Caco-2 (cell line): ENCODE results near the gene CLMN. TPM values are rescaled to one million over a fixed set of nuclear protein-coding genes. Genes with fewer than 3 reads are reported as not detected.

Source experiments
- BruUV-seq: library from RNA; stranded (reverse); fragments of 400-500 nt; replicated peaks from 2 replicates; lab custom pipeline; 2021; lab: Mats Ljungman, UMichigan
- CTCF ChIA-PET: fragments of 300-600 bp; sonication (Branson Sonifier 250); formaldehyde crosslinking; loops from one replicate; lab custom pipeline; 2022; ENCODE audit warnings: antibody characterized with exemption; lab: Charles Lee
- POLR2A ChIA-PET: fragments of 300-600 bp; sonication (Branson Sonifier 250); formaldehyde crosslinking; loops from one replicate; lab custom pipeline; 2022; ENCODE audit warnings: antibody characterized with exemption; lab: Charles Lee
- DNase-seq, 2 experiments: peaks; one replicate each; pipeline versions ENCODE4 v3.0.0 to v3.0.0-alpha.2; 2020 to 2022
- H3K27me3 ChIP-seq: replicated peaks from 2 replicates; pipeline ENCODE4 v1.6.0; 2011; ENCODE audit warnings: low read length; ENCODE audit not compliant: control insufficient read depth, insufficient read depth
- H3K36me3 ChIP-seq: 2 replicates; pipeline ENCODE4 v1.5.1; 2011; ENCODE audit warnings: low read length; ENCODE audit not compliant: control insufficient read depth, insufficient read depth
- H3K4me1 ChIP-seq: fragments of 250-450 bp; sonication (Bioruptor Pico); 2 replicates; pipeline ENCODE4 v1.5.1; 2020; ENCODE audit warnings: mild to moderate bottlenecking
- H3K4me3 ChIP-seq: 2 replicates; pipeline ENCODE4 v1.5.1; 2011; ENCODE audit warnings: low read depth, mild to moderate bottlenecking, control low read depth, low read length
- H3K9me3 ChIP-seq: fragments of 250-450 bp; sonication (Bioruptor Pico); 2 replicates; pipeline ENCODE4 v1.5.1; 2020; ENCODE audit warnings: mild to moderate bottlenecking, moderate library complexity
- H3K27ac Mint-ChIP-seq: one replicate; pipeline ENCODE4 v1.8.0; 2022; ENCODE audit warnings: mixed read lengths; ENCODE audit not compliant: unreplicated experiment
- H3K27me3 Mint-ChIP-seq: one replicate; pipeline ENCODE4 v1.8.0; 2022; ENCODE audit warnings: mixed read lengths; ENCODE audit not compliant: insufficient read depth, unreplicated experiment
- H3K36me3 Mint-ChIP-seq: one replicate; pipeline ENCODE4 v1.8.0; 2022; ENCODE audit warnings: mild to moderate bottlenecking, mixed read lengths; ENCODE audit not compliant: insufficient read depth, unreplicated experiment
- H3K4me1 Mint-ChIP-seq: one replicate; pipeline ENCODE4 v1.8.0; 2022; ENCODE audit warnings: low read depth, mixed read lengths; ENCODE audit not compliant: unreplicated experiment
- H3K4me3 Mint-ChIP-seq: one replicate; pipeline ENCODE4 v1.8.0; 2022; ENCODE audit warnings: mild to moderate bottlenecking, moderate library complexity, mixed read lengths; ENCODE audit not compliant: unreplicated experiment
- H3K9me3 Mint-ChIP-seq: one replicate; pipeline ENCODE4 v1.8.0; 2022; ENCODE audit warnings: mixed read lengths; ENCODE audit not compliant: unreplicated experiment
- CTCF ChIP-seq, 2 experiments: fragments of 200-600 bp in 1 of 2; IDR thresholded peaks; 1 replicate in 1 of 2; 2 replicates in 1 of 2; pipeline versions ENCODE4 v1.5.1 to v1.8.0; 2011 to 2022; ENCODE audit warnings: antibody characterized with exemption in 1 of 2, control low read depth in 1 of 2, inconsistent platforms in 1 of 2, low read depth in 1 of 2, low read length in 1 of 2, mild to moderate bottlenecking in 1 of 2, moderate library complexity in 1 of 2; ENCODE audit not compliant: insufficient read depth in 1 of 2, severe bottlenecking in 1 of 2, unreplicated experiment in 1 of 2
- intact Hi-C: fragments of 100-400 bp; cut with micrococcal nuclease; formaldehyde crosslinking; loops from one replicate; pipeline ENCODE4 v1.10.0; 2022; ENCODE audit not compliant: unreplicated experiment
- total RNA-seq: library from RNA; stranded (reverse); gene quantifications from 2 replicates; pipeline ENCODE4 v1.2.3, GENCODE V29; 2022

CLMN gene
- total RNA-seq, 1 experiment from 2014 or later, result 6.7 TPM

DNA sequence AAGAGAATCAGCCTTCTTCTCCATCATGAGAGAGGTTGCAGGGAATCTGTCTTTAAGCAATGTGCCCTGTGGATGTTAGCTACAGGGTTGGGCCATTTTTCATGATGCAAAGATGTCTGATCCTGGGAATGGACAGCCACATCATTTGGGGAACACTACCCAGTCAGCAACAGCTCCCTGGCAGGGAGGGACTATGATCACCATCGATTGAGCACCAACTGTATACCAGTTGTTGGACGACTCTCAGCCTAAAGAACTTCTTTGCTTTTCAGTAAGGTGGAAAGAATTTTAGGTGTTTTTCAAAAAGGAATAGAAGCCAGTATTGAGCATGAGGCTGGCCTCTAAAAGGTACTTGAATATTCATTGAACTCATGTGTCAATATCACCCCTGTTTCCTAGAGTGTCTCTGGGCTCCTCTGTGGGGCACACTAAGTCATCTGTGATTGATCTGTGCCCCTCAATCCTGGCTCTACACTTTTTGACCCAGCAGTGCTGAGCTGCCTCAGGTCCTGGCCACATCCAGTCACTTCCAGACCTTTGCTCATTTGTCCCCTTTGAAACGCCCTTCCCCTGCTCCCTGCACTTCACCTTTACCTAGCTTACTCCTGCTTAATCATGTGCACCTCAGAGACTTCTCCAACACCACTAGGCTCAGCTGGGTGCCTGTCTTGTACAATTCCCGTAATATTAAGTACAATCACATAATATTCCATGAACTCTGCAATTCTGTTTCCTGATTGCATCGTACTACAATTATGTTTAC lies 2.2 kb upstream of the CLMN start:
- CTCF ChIA-PET, result no interaction called here

DNA sequence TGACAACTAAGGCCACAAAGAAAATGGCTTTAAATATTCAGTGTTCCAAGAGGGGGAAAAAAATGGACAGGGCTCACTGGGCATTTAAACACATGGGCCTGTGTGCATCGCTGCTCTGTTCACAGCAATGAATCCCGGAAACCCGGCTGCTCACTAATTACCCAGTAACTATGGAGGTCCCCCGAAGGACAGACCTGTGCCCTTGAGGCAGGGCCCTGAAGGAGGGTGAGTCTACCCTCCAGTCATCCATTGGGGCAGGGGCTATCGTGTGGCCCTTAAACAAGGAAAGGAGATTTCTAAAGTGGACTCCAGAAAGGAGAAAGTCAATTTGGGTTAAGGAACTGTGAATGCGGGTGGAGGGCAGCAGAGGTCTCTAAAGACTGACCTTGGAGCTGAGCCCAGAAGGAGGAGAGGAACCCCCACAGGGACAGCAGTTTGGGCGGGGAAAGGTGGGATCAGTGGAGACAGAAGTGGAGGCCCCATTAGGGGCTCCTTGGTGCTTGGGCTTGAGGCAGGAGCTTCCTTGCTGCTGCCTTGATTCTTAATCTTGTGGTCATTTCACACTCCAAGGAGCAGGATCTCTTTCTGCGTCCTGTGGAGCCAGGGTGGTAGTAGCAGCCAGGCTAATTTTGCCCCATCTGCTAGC lies 1.4 kb upstream of the CLMN start:
- CTCF ChIA-PET, result no interaction called here
- BruUV-seq, result no TSS peak
- POLR2A ChIA-PET, result no interaction called here
- Histone ChIP-seq H3K4me3 (no peak overlapping the region), H3K27me3 (no peaks in the 10 kb centered on the region), H3K9me3 (no peaks in the 10 kb centered on the region), H3K36me3 (no peaks in the 10 kb centered on the region), H3K4me1 (no peaks in the 10 kb centered on the region)
- H3K4me1 Mint-ChIP-seq, result peaks cover 10% of the 10 kb centered on the region
- no peaks in the 10 kb centered on the region for H3K9me3 Mint-ChIP-seq
- no peak for TF ChIP-seq CTCF (IDR thresholded peaks at IDR 0.05; ENCODE audit: insufficient read depth in 1 of 2, low read depth in 1 of 2, low read length in 1 of 2, severe bottlenecking in 1 of 2, unreplicated experiment in 1 of 2)
- no peaks in the 10 kb centered on the region for H3K36me3 Mint-ChIP-seq
- no peaks in the 10 kb centered on the region for H3K27me3 Mint-ChIP-seq
- H3K27ac Mint-ChIP-seq, result no peak overlapping the region
- no peak overlapping the region for H3K4me3 Mint-ChIP-seq
- no peak for DNase-seq
- intact Hi-C loops, result no loop called here

More for the DNA sequence above, 2.2 kb upstream of the CLMN start:
- H3K36me3 ChIP-seq, result no peaks in the 10 kb centered on the region
- H3K9me3 ChIP-seq, result no peaks in the 10 kb centered on the region
- Mint-ChIP-seq H3K4me3 (no peak overlapping the region), H3K36me3 (no peaks in the 10 kb centered on the region), H3K27ac (no peak overlapping the region), H3K27me3 (no peaks in the 10 kb centered on the region), H3K4me1 (peaks cover 10% of the 10 kb centered on the region), H3K9me3 (no peaks in the 10 kb centered on the region)
- intact Hi-C loops, result no loop called here
- BruUV-seq, result no TSS peak
- H3K4me1 ChIP-seq, result no peaks in the 10 kb centered on the region
- TF ChIP-seq CTCF (IDR thresholded peaks at IDR 0.05; ENCODE audit: insufficient read depth in 1 of 2, low read depth in 1 of 2, low read length in 1 of 2, severe bottlenecking in 1 of 2, unreplicated experiment in 1 of 2), result no peak
- DNase-seq, result no peak
- POLR2A ChIA-PET, result no interaction called here
- H3K27me3 ChIP-seq, result no peaks in the 10 kb centered on the region
- H3K4me3 ChIP-seq, result no peak overlapping the region

- Histone ChIP-seq H3K9me3 (no peaks in the 10 kb centered on the region), H3K4me1 (no peaks in the 10 kb centered on the region), H3K4me3 (peak overlapping the region; percentile 35), H3K36me3 (no peaks in the 10 kb centered on the region), H3K27me3 (no peaks in the 10 kb centered on the region)
- H3K36me3 Mint-ChIP-seq, result no peaks in the 10 kb centered on the region
- no peak for TF ChIP-seq CTCF (IDR thresholded peaks at IDR 0.05; ENCODE audit: insufficient read depth in 1 of 2, low read depth in 1 of 2, low read length in 1 of 2, severe bottlenecking in 1 of 2, unreplicated experiment in 1 of 2)
- H3K4me1 Mint-ChIP-seq, result peaks cover 10% of the 10 kb centered on the region
- peak overlapping the region; percentile 78 for H3K4me3 Mint-ChIP-seq
- no peak for DNase-seq
- no peak overlapping the region for H3K27ac Mint-ChIP-seq
- BruUV-seq, result no TSS peak
- POLR2A ChIA-PET, result no interaction called here
- CTCF ChIA-PET, result no interaction called here
- no peaks in the 10 kb centered on the region for H3K27me3 Mint-ChIP-seq
- no peaks in the 10 kb centered on the region for H3K9me3 Mint-ChIP-seq
- intact Hi-C loops, result no loop called here
Measured at GRCh38 chr14:95320078-95320895, 579 bp upstream of the CLMN start.
